PFSK-1 (cell line): ENCODE measurements around the gene HNRNPA2B1.

ENCODE experiments used
- FOXP2 ChIP-seq: optimal IDR thresholded peaks from 2 replicates; pipeline ENCODE3; 2011; ENCODE audit warnings: borderline replicate concordance, control low read depth, inconsistent platforms; ENCODE audit not compliant: insufficient read depth; ENCODE audit errors: extremely low read length, extremely low read depth
- POLR2AphosphoS5 ChIP-seq: IDR thresholded peaks from 2 replicates; pipeline ENCODE4 v1.6.1; 2012; ENCODE audit warnings: low read depth, mild to moderate bottlenecking, control low read depth, low read length, moderate library complexity
- REST ChIP-seq, 2 experiments: IDR thresholded peaks; 2 replicates each; pipeline versions ENCODE4 v1.6.1 to v1.8.0; 2011 to 2012; ENCODE audit warnings: low read depth in 2 of 2, low read length in 2 of 2, control low read depth in 1 of 2, inconsistent platforms in 1 of 2, mild to moderate bottlenecking in 1 of 2, moderate library complexity in 1 of 2; ENCODE audit not compliant: insufficient read depth in 1 of 2
- SIN3A ChIP-seq: IDR thresholded peaks from 2 replicates; pipeline ENCODE4 v1.6.1; 2012; ENCODE audit warnings: mild to moderate bottlenecking, low read length, moderate library complexity, borderline replicate concordance; ENCODE audit not compliant: insufficient read depth

- TF ChIP-seq POLR2AphosphoS5 (peak; percentile 74; the same call in 1 of the 2 replicates), FOXP2 (no peak), REST (IDR thresholded peaks at IDR 0.05; ENCODE audit: insufficient read depth in 1 of 2, low read depth in 2 of 2, low read length in 2 of 2) (no peak), SIN3A (no peak)
Observed at GRCh38 chr7:26191233-26191973, 9.1 kb downstream of the HNRNPA2B1 start.
